Measurements from ENCODE around the gene NCAPH2.
A peak's percentile ranks its signal among the peaks of the same experiment; 100 is the strongest.

NCAPH2 gene

GRCh38 chr22:50468626-50469025 lies 39.4 kb upstream of the NCAPH2 start:
- POLR2A ChIA-PET, result interaction anchor here (1.8 kb wide), 1 partner anchor 57 kb away, joined by 5 read pairs; the partner anchor contains the start of gene SCO2
- CTCF ChIA-PET, result no interaction called here
- TF ChIP-seq BHLHE40 (IDR thresholded peaks at IDR 0.05; ENCODE audit: borderline replicate concordance) (no peak), L3MBTL2 (conservative IDR thresholded peaks at IDR 0.05) (no peak), ELF4 (IDR thresholded peaks at IDR 0.05) (no peak), HDGF (IDR thresholded peaks at IDR 0.05; ENCODE audit: borderline replicate concordance) (no peak), LEF1 (IDR thresholded peaks at IDR 0.05; ENCODE audit: borderline replicate concordance) (no peak), TARDBP (IDR thresholded peaks at IDR 0.05) (no peak), FOXM1 (IDR thresholded peaks at IDR 0.05; ENCODE audit: borderline replicate concordance) (no peak), ZNF384 (IDR thresholded peaks at IDR 0.05) (no peak), SP1 (IDR thresholded peaks at IDR 0.05) (no peak), ARNT (IDR thresholded peaks at IDR 0.05) (no peak)
- DNase-seq (ENCODE audit: extremely low spot score), result no peak

GRCh38 chr22:50469377-50470305 lies 38.4 kb upstream of the NCAPH2 start:
- TF ChIP-seq ZNF384 (IDR thresholded peaks at IDR 0.05) (no peak), ARNT (IDR thresholded peaks at IDR 0.05) (no peak), LEF1 (IDR thresholded peaks at IDR 0.05; ENCODE audit: borderline replicate concordance) (no peak), FOXM1 (IDR thresholded peaks at IDR 0.05; ENCODE audit: borderline replicate concordance) (no peak), TARDBP (IDR thresholded peaks at IDR 0.05) (no peak), FOXK2 (IDR thresholded peaks at IDR 0.05) (no peak), BHLHE40 (IDR thresholded peaks at IDR 0.05; ENCODE audit: borderline replicate concordance) (no peak), L3MBTL2 (conservative IDR thresholded peaks at IDR 0.05) (no peak), SUZ12 (IDR thresholded peaks at IDR 0.05) (no peak)
- ChIA-PET POLR2A (no interaction called here), CTCF (interaction anchor here (2.0 kb wide), 1 partner anchor 56 kb away, joined by 11 read pairs; the partner anchor contains the start of gene SCO2)
- no peak for DNase-seq (ENCODE audit: extremely low spot score)

GRCh38 chr22:50470491-50470890 lies 37.5 kb upstream of the NCAPH2 start:
- no peak for DNase-seq (ENCODE audit: extremely low spot score)
- TF ChIP-seq SP1 (IDR thresholded peaks at IDR 0.05) (no peak), TARDBP (IDR thresholded peaks at IDR 0.05) (no peak), NFRKB (IDR thresholded peaks at IDR 0.05) (no peak), ZNF384 (IDR thresholded peaks at IDR 0.05) (no peak), FOXK2 (IDR thresholded peaks at IDR 0.05) (no peak), FOXA1 (IDR thresholded peaks at IDR 0.05) (no peak)
- POLR2A ChIA-PET, result interaction anchor here (1.2 kb wide), 1 partner anchor 55 kb away, joined by 6 read pairs; the partner anchor contains the start of gene SCO2
- CTCF ChIA-PET, result interaction anchor here (2.0 kb wide), 1 partner anchor 55 kb away, joined by 11 read pairs; the partner anchor contains the start of gene SCO2

GRCh38 chr22:50471197-50471847 lies 36.7 kb upstream of the NCAPH2 start:
- TF ChIP-seq LEF1 (IDR thresholded peaks at IDR 0.05; ENCODE audit: borderline replicate concordance), result no peak
- TF ChIP-seq HDGF (IDR thresholded peaks at IDR 0.05; ENCODE audit: borderline replicate concordance), result no peak
- TF ChIP-seq BHLHE40 (IDR thresholded peaks at IDR 0.05; ENCODE audit: borderline replicate concordance), result no peak
- no peak for TF ChIP-seq FOXK2 (IDR thresholded peaks at IDR 0.05)
- TF ChIP-seq FOXM1 (IDR thresholded peaks at IDR 0.05; ENCODE audit: borderline replicate concordance), result no peak
- no peak for TF ChIP-seq SUZ12 (IDR thresholded peaks at IDR 0.05)
- TF ChIP-seq FOXA1 (IDR thresholded peaks at IDR 0.05), result no peak
- no peak for TF ChIP-seq ARNT (IDR thresholded peaks at IDR 0.05)
- no peak for TF ChIP-seq TARDBP (IDR thresholded peaks at IDR 0.05)
- TF ChIP-seq PKNOX1 (IDR thresholded peaks at IDR 0.05), result no peak
- TF ChIP-seq SP1 (IDR thresholded peaks at IDR 0.05), result no peak
- no peak for TF ChIP-seq CTBP1 (IDR thresholded peaks at IDR 0.05; ENCODE audit: borderline replicate concordance)
- no peak for TF ChIP-seq NFRKB (IDR thresholded peaks at IDR 0.05)
- TF ChIP-seq L3MBTL2 (conservative IDR thresholded peaks at IDR 0.05), result no peak
- no peak for TF ChIP-seq ELF4 (IDR thresholded peaks at IDR 0.05)
- DNase-seq (ENCODE audit: extremely low spot score), result no peak
- ChIA-PET CTCF (interaction anchor here (1.6 to 2.0 kb wide), 2 partner anchors 27 to 54 kb away, joined by 11 to 12 read pairs; partner anchors contain the start of gene SCO2), POLR2A (interaction anchor here (1.2 to 2.5 kb wide), 2 partner anchors 54 kb away, joined by 6 read pairs; partner anchors contain the start of gene SCO2)

- CTCF ChIA-PET, result interaction anchor here (1.6 to 2.0 kb wide), 2 partner anchors 26 to 54 kb away, joined by 11 to 12 read pairs; partner anchors contain the start of gene SCO2
- TF ChIP-seq HDGF (IDR thresholded peaks at IDR 0.05; ENCODE audit: borderline replicate concordance) (no peak), L3MBTL2 (conservative IDR thresholded peaks at IDR 0.05) (no peak), PKNOX1 (IDR thresholded peaks at IDR 0.05) (no peak)
- POLR2A ChIA-PET, result interaction anchor here (2.5 kb wide), 1 partner anchor 54 kb away, joined by 6 read pairs; the partner anchor contains the start of gene SCO2
- DNase-seq (ENCODE audit: extremely low spot score), result no peak
These were observed 36.1 kb upstream of the NCAPH2 start for GRCh38 chr22:50471962-50472361.

- POLR2A ChIA-PET, result interaction anchor here (0.8 to 2.5 kb wide), 7 partner anchors 11 to 53 kb away, joined by 3 to 12 read pairs (median 4); partner anchors contain the start of genes LMF2, NCAPH2 and SCO2
- TF ChIP-seq TARDBP (IDR thresholded peaks at IDR 0.05) (no peak), ELF4 (IDR thresholded peaks at IDR 0.05) (no peak), FOXM1 (IDR thresholded peaks at IDR 0.05; ENCODE audit: borderline replicate concordance) (no peak), FOXK2 (IDR thresholded peaks at IDR 0.05) (no peak), PKNOX1 (IDR thresholded peaks at IDR 0.05) (no peak), ARNT (IDR thresholded peaks at IDR 0.05) (no peak), L3MBTL2 (conservative IDR thresholded peaks at IDR 0.05) (no peak), LEF1 (IDR thresholded peaks at IDR 0.05; ENCODE audit: borderline replicate concordance) (no peak), NFRKB (IDR thresholded peaks at IDR 0.05) (no peak), CTBP1 (IDR thresholded peaks at IDR 0.05; ENCODE audit: borderline replicate concordance) (no peak), SUZ12 (IDR thresholded peaks at IDR 0.05) (no peak), FOXA1 (IDR thresholded peaks at IDR 0.05) (no peak), BHLHE40 (IDR thresholded peaks at IDR 0.05; ENCODE audit: borderline replicate concordance) (no peak), HDGF (IDR thresholded peaks at IDR 0.05; ENCODE audit: borderline replicate concordance) (no peak)
- CTCF ChIA-PET, result interaction anchor here (1.5 to 1.9 kb wide), 3 partner anchors 25 to 53 kb away, joined by 4 to 12 read pairs (median 6); partner anchors contain the start of gene SCO2
- DNase-seq (ENCODE audit: extremely low spot score), result peak; percentile 68
These were observed 34.9 kb upstream of the NCAPH2 start for GRCh38 chr22:50473088-50473487.
